B cell (primary cell): ENCODE data around the gene CYREN. TPM values are rescaled to one million over a fixed set of nuclear protein-coding genes. Genes with fewer than 3 reads are reported as not detected.
"Not testable (repeated sequence)": the region's sequence is repeated elsewhere in the genome, so short reads cannot be mapped to it uniquely, and the experiment has no call there.

Experiments used
- ATAC-seq: fragments of 200-7000 bp; cut with Tn5 transposase; one replicate; pipeline ENCODE4 v1.10.0; 2021; ENCODE audit warnings: low read depth, mild to moderate bottlenecking, moderate number of reproducible peaks, moderate library complexity
- CTCF ChIA-PET: fragments of 350-600 bp; sonication (Branson Sonifier 250); formaldehyde crosslinking; loops from one replicate; lab custom pipeline; 2021; ENCODE audit warnings: antibody characterized with exemption, inconsistent platforms; lab: Charles Lee
- POLR2A ChIA-PET: fragments of 350-600 bp; sonication (Branson Sonifier 250); formaldehyde crosslinking; loops from one replicate; lab custom pipeline; 2021; ENCODE audit warnings: antibody characterized with exemption; lab: Charles Lee
- DNase-seq: peaks from one replicate; pipeline ENCODE4 v3.0.0; 2013
- H2AFZ ChIP-seq: 2 replicates; pipeline ENCODE4 v1.6.1; 2012; ENCODE audit warnings: mild to moderate bottlenecking, low read depth, low read length; ENCODE audit not compliant: insufficient read depth, poor library complexity, severe bottlenecking
- H3K27ac ChIP-seq, 2 donors: 1 replicate in 1 of 2; 2 replicates in 1 of 2; pipeline ENCODE4 v1.5.1; 2012 to 2013; ENCODE audit warnings: low read length in 2 of 2, mild to moderate bottlenecking in 2 of 2, moderate library complexity in 1 of 2
- H3K27me3 ChIP-seq, 4 experiments: fragments of 200-600 bp in 1 of 4; sonication (generic) in 1 of 4; replicated peaks in 1 of 4; 1 replicate in 2 of 4; 2 replicates in 2 of 4; pipeline versions ENCODE4 v1.6.1 to v1.7.0; 2013 to 2016; ENCODE audit warnings: low read length in 3 of 4, mild to moderate bottlenecking in 2 of 4, mixed read lengths in 1 of 4, moderate library complexity in 1 of 4; ENCODE audit not compliant: insufficient read depth in 4 of 4, control insufficient read depth in 3 of 4; ENCODE audit errors: control extremely low read depth in 1 of 4
- H3K36me3 ChIP-seq, 2 experiments: replicated peaks in 1 of 2; 1 replicate in 1 of 2; 2 replicates in 1 of 2; pipeline versions ENCODE4 v1.6.1 to v1.7.1; 2013; ENCODE audit warnings: low read length in 1 of 2; ENCODE audit not compliant: insufficient read depth in 2 of 2, control insufficient read depth in 1 of 2; ENCODE audit errors: control extremely low read depth in 1 of 2, extremely low read depth in 1 of 2
- H3K4me1 ChIP-seq, 2 donors: fragments of 200-600 bp in 1 of 2; sonication (generic) in 1 of 2; 1 replicate in 1 of 2; 2 replicates in 1 of 2; pipeline versions ENCODE4 v1.5.1 to v1.6.1; 2013 to 2017; ENCODE audit warnings: low read length in 2 of 2; ENCODE audit not compliant: control insufficient read depth in 2 of 2, insufficient read depth in 2 of 2
- H3K4me2 ChIP-seq: replicated peaks from 2 replicates; pipeline ENCODE3; 2012; ENCODE audit warnings: mild to moderate bottlenecking, low read depth, low read length; ENCODE audit not compliant: poor library complexity, severe bottlenecking
- H3K4me3 ChIP-seq, 5 experiments: fragments of 200-600 bp in 1 of 5; sonication (generic) in 1 of 5; 1 replicate in 3 of 5; 2 replicates in 2 of 5; pipeline versions ENCODE4 v1.5.1 to v1.7.0; 2011 to 2016; ENCODE audit warnings: low read length in 4 of 5, mild to moderate bottlenecking in 4 of 5, low read depth in 2 of 5, control low read depth in 1 of 5, moderate library complexity in 1 of 5; ENCODE audit not compliant: insufficient read depth in 1 of 5; ENCODE audit errors: control extremely low read depth in 1 of 5, extremely low read depth in 1 of 5
- H3K79me2 ChIP-seq: fragments of 200-600 bp; sonication (generic); one replicate; pipeline ENCODE4 v1.6.0; 2016; ENCODE audit warnings: low read length; ENCODE audit not compliant: control insufficient read depth, insufficient read depth
- H3K9ac ChIP-seq: fragments of 200-600 bp; sonication (generic); 2 replicates; pipeline ENCODE4 v1.6.1; 2017; ENCODE audit warnings: mild to moderate bottlenecking, low read length, moderate library complexity
- H3K9me3 ChIP-seq, 3 donors: one replicate each; pipeline versions ENCODE4 v1.6.1 to v1.7.1; 2013; ENCODE audit warnings: low read length in 2 of 3; ENCODE audit not compliant: control insufficient read depth in 2 of 3, insufficient read depth in 1 of 3; ENCODE audit errors: control extremely low read depth in 1 of 3
- H4K20me1 ChIP-seq: 2 replicates; pipeline ENCODE4 v1.6.0; 2012; ENCODE audit warnings: mild to moderate bottlenecking, low read length; ENCODE audit not compliant: insufficient read depth, control insufficient read depth, poor library complexity, severe bottlenecking
- H3K27ac Mint-ChIP-seq: one replicate; pipeline ENCODE4 v1.8.0; 2021; ENCODE audit warnings: mixed read lengths
- H3K27me3 Mint-ChIP-seq: one replicate; pipeline ENCODE4 v1.8.0; 2021; ENCODE audit warnings: mixed read lengths
- H3K4me1 Mint-ChIP-seq: one replicate; pipeline ENCODE4 v1.8.0; 2021; ENCODE audit warnings: mixed read lengths
- H3K4me3 Mint-ChIP-seq: one replicate; pipeline ENCODE4 v1.8.0; 2021; ENCODE audit warnings: mixed read lengths
- H3K9me3 Mint-ChIP-seq: one replicate; pipeline ENCODE4 v1.8.0; 2022; ENCODE audit warnings: mixed read lengths; ENCODE audit not compliant: insufficient read depth
- CTCF ChIP-seq: fragments of 200-600 bp; IDR thresholded peaks from one replicate; pipeline ENCODE4 v1.8.0; 2022; ENCODE audit warnings: antibody characterized with exemption, mild to moderate bottlenecking
- EZH2 ChIP-seq: IDR thresholded peaks from 2 replicates; pipeline ENCODE4 v1.6.1; 2012; ENCODE audit warnings: borderline replicate concordance, low read depth, mild to moderate bottlenecking, moderate library complexity, low read length; ENCODE audit not compliant: insufficient read depth, poor library complexity, severe bottlenecking
- WGBS: methylation state at CpG from one replicate; pipeline ENCODE4 v1.1.5; 2013; ENCODE audit warnings: missing lambda C conversion rate; ENCODE audit not compliant: insufficient coverage; 5-methylcytosine and 5-hydroxymethylcytosine counted together
- intact Hi-C: fragments of 100-400 bp; cut with micrococcal nuclease; formaldehyde crosslinking; loops from one replicate; pipeline ENCODE4 v1.10.0; 2022
- polyA plus RNA-seq: library from polyadenylated mRNA; depleted of rRNA; stranded (reverse); fragments of >200 nt; gene quantifications from 2 replicates; pipeline ENCODE4 v1.2.3, GENCODE V29; 2012
- total RNA-seq, 2 donors: library from RNA; stranded (reverse); fragments of 120-200 nt in 1 of 2; gene quantifications; 1 replicate in 1 of 2; 2 replicates in 1 of 2; pipeline versions ENCODE4 v1.2.3 to v1.2.4, GENCODE V29; 2013 to 2022

The CYREN gene
- total and polyA plus RNA-seq, 2 donors (not counting 1 experiment from before 2014, with no cell fraction given), result 19.2 to 54.6 TPM

DNA sequence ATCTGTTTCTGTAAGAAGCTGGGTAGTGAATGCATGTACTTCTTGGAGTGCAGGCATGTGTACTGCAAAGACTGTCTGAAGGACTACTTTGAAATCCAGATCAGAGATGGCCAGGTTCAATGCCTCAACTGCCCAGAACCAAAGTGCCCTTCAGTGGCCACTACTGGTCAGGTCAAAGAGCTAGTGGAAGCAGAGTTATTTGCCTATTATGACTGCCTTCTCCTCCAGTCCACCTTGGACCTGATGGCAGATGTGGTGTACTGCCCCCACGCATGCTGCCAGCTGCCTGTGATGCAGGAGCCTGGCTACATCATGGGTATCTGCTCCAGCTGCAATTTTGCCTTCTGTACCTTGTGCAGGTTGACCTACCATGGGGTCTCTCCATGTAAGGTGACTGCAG is 41.6 kb downstream of the CYREN start:
- Histone ChIP-seq H3K27me3 (no peaks in the 10 kb centered on the region), H3K36me3 (no peaks in the 10 kb centered on the region), H4K20me1 (no peaks in the 10 kb centered on the region), H3K4me1 (no peaks in the 10 kb centered on the region), H3K27ac (no peak overlapping the region), H3K4me3 (no peak overlapping the region), H3K79me2 (no peaks in the 10 kb centered on the region), H3K9me3 (peaks cover 0 to 8% (median 3%) of the 10 kb centered on the region in 3 donors), H3K4me2 (no peak overlapping the region), H3K9ac (no peak overlapping the region), H2AFZ (no peak overlapping the region)
- no peak overlapping the region for H3K4me3 Mint-ChIP-seq
- no peaks in the 10 kb centered on the region for H3K27me3 Mint-ChIP-seq
- intact Hi-C loops, result no loop called here
- ATAC-seq (no peak), DNase-seq (no peak)
- H3K4me1 Mint-ChIP-seq, result no peaks in the 10 kb centered on the region
- no peak overlapping the region for H3K27ac Mint-ChIP-seq
- WGBS, result 100% methylated on average over 1 of the region's 1 CpG
- ChIA-PET POLR2A (no interaction called here), CTCF (interaction anchor here (1.2 to 1.4 kb wide), 2 partner anchors 13 to 151 kb away, joined by 3 to 4 read pairs; no protein-coding TSS in a partner anchor)
- TF ChIP-seq CTCF (no peak), EZH2 (no peak)
- H3K9me3 Mint-ChIP-seq, result no peaks in the 10 kb centered on the region

- DNase-seq, H3K9ac ChIP-seq, H3K27me3 ChIP-seq, H3K79me2 ChIP-seq, H3K4me3 Mint-ChIP-seq, H3K4me3 ChIP-seq, H3K4me1 ChIP-seq, H3K27ac ChIP-seq, H3K9me3 ChIP-seq, H3K27ac Mint-ChIP-seq, H3K4me1 Mint-ChIP-seq, H2AFZ ChIP-seq, H3K36me3 ChIP-seq, H3K4me2 ChIP-seq, intact Hi-C loops, H3K9me3 Mint-ChIP-seq, H3K27me3 Mint-ChIP-seq, ATAC-seq, POLR2A ChIA-PET, H4K20me1 ChIP-seq: not testable (repeated sequence)
- CTCF ChIA-PET, result interaction anchor here (0.7 kb wide), 1 partner anchor 33 kb away, joined by 3 read pairs; no protein-coding TSS in a partner anchor
- no CpG with 5 or more reads among the region's 3 CpGs for WGBS
Measured at GRCh38 chr7:135124631-135125030, 45.9 kb downstream of the CYREN start.
